ENCODE data around the gene RREB1. TPM values are rescaled to one million over a fixed set of nuclear protein-coding genes. Genes with fewer than 3 reads are reported as not detected.

The RREB1 gene
- total RNA-seq, 5 donors from 2014 or later (not counting 1 experiment from before 2014, with no cell fraction given), result 38.1 to 50.1 (median 39.6) TPM

DNA sequence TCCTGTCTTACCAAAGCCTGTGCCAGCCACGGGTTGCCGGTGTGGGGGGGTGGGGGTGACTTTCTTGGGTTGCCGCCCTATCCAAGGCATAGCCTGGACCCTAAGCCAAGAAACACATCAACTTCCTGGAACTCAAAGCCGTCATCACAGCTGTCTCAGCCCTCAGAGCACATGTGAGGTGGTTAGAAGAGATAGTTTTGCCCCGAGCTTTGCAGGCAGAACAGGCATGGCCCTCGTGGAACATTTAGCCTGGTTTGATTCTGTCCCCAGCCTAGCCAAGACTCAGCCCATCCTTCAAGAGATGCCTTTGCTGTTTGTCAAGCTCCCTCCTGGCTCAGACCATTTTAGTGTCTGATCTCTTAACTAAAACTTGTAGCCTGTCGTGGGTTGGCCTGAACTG is 64.9 kb downstream of the RREB1 start:
- CTCF ChIA-PET, result no interaction called here
- Mint-ChIP-seq H3K36me3 (peaks cover 6% of the 10 kb centered on the region), H3K4me3 (no peak overlapping the region), H3K9me3 (no peaks in the 10 kb centered on the region), H3K4me1 (peaks cover 30 to 43% (median 40%) of the 10 kb centered on the region in 3 donors), H3K27ac (no peak overlapping the region), H3K27me3 (no peaks in the 10 kb centered on the region)
- no peak for DNase-seq
- no peaks in the 10 kb centered on the region for H3K27me3 ChIP-seq (replicated peaks in 1 of 2; ENCODE audit: control insufficient read depth in 2 of 2, extremely low read depth in 1 of 2, insufficient read depth in 2 of 2, low read length in 1 of 2)
- 80% methylated on average over 3 of the region's 7 CpGs for WGBS (ENCODE audit: insufficient coverage)
- H3K9me3 ChIP-seq, result no peaks in the 10 kb centered on the region
- H3K4me1 ChIP-seq (ENCODE audit: control insufficient read depth in 1 of 2, extremely low read depth in 1 of 2, insufficient read depth in 2 of 2, low read length in 2 of 2), result peaks cover 6 to 17% of the 10 kb centered on the region in 2 experiments
- H3K4me3 ChIP-seq (ENCODE audit: control insufficient read depth in 1 of 2, extremely low read depth in 1 of 2, low read length in 1 of 2), result no peak overlapping the region
- H3K36me3 ChIP-seq (ENCODE audit: control insufficient read depth in 2 of 2, extremely low read depth in 1 of 2, insufficient read depth in 1 of 2, low read length in 1 of 2), result peaks cover 0 to 9% of the 10 kb centered on the region in 2 donors
- no peak overlapping the region for H3K27ac ChIP-seq (ENCODE audit: low read length)
- ATAC-seq (replicated peaks in 1 of 4), result no peak
- POLR2A ChIA-PET, result interaction anchor here in 1 of 2 donors (0.6 kb wide), 1 partner anchor 10 kb away, joined by 3 read pairs; no protein-coding TSS in a partner anchor

DNA sequence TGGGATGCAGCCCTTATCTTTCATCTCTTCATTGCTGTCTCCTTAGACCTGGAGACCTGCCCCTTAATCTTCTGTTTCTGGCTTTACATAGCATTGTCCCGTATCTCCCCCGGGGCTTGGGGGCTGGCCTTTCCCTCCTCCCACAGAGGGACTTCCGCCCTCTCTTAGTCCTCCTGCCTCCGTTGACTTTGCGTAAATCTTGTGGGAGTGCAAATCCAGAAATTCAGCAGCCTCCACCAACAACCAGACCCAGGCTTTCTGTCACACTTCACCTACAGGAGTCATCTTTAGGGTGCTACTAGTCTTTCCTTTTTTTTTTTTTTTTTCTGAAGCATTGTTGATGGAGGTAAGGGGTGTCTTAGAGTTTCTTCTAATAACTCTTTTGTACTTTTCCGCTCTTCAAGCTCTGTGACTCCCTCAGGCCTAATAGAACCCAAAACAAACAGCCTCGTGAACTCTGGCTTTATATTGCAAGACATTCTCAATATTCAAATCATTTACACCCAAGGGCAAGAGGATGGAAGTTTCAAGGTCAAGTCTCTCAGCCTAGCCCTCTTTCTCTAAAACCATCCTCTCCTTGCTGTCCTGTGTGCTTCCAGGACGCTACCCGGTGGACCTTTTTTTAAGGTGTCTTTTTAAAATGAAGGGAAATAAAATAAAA is 66.2 kb downstream of the RREB1 start:
- peaks cover 21 to 33% (median 31%) of the 10 kb centered on the region in 3 donors for H3K4me1 Mint-ChIP-seq
- H3K27ac Mint-ChIP-seq, result no peak overlapping the region
- Histone ChIP-seq H3K27me3 (replicated peaks in 1 of 2; ENCODE audit: control insufficient read depth in 2 of 2, extremely low read depth in 1 of 2, insufficient read depth in 2 of 2, low read length in 1 of 2) (no peaks in the 10 kb centered on the region), H3K36me3 (ENCODE audit: control insufficient read depth in 2 of 2, extremely low read depth in 1 of 2, insufficient read depth in 1 of 2, low read length in 1 of 2) (peaks cover 2 to 21% of the 10 kb centered on the region in 2 donors), H3K27ac (ENCODE audit: low read length) (no peak overlapping the region), H3K4me1 (ENCODE audit: control insufficient read depth in 1 of 2, extremely low read depth in 1 of 2, insufficient read depth in 2 of 2, low read length in 2 of 2) (peaks cover 4 to 16% of the 10 kb centered on the region in 2 experiments), H3K4me3 (ENCODE audit: control insufficient read depth in 1 of 2, extremely low read depth in 1 of 2, low read length in 1 of 2) (no peak overlapping the region), H3K9me3 (no peaks in the 10 kb centered on the region)
- H3K9me3 Mint-ChIP-seq, result no peaks in the 10 kb centered on the region
- H3K4me3 Mint-ChIP-seq, result no peak overlapping the region
- peaks cover 12% of the 10 kb centered on the region for H3K36me3 Mint-ChIP-seq
- no peaks in the 10 kb centered on the region for H3K27me3 Mint-ChIP-seq
- CTCF ChIA-PET, result interaction anchor here (0.6 to 0.7 kb wide), 3 partner anchors 14 to 1227 kb away, joined by 3 to 4 read pairs (median 3); no protein-coding TSS in a partner anchor
- WGBS (ENCODE audit: insufficient coverage), result 100% methylated on average over 3 of the region's 9 CpGs
- DNase-seq (no peak), ATAC-seq (replicated peaks in 1 of 4) (no peak)
- POLR2A ChIA-PET, result no interaction called here

DNA sequence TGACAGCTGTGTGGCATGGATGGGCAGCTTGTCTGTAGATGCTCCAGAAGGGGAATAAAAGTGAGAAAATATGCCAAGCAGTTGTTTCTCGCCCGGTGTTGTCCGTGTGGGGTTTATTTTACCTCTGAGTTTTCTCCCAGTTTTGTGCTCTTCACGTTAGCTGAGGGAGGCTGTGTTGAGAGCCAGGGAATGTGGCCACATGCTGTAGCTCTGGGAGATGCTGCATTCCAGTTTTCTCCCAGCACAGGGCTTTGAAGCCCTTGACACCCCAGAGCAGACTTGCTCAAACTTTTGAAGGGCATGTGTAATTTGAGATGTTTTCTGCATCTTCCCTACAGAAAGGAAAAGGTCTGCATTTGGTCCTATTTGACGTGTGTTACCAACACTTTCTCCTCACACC is 67.7 kb downstream of the RREB1 start:
- Histone ChIP-seq H3K9me3 (no peaks in the 10 kb centered on the region), H3K4me3 (ENCODE audit: control insufficient read depth in 1 of 2, extremely low read depth in 1 of 2, low read length in 1 of 2) (no peak overlapping the region), H3K36me3 (ENCODE audit: control insufficient read depth in 2 of 2, extremely low read depth in 1 of 2, insufficient read depth in 1 of 2, low read length in 1 of 2) (peaks cover 2 to 28% of the 10 kb centered on the region in 2 donors), H3K27ac (ENCODE audit: low read length) (no peak overlapping the region), H3K27me3 (replicated peaks in 1 of 2; ENCODE audit: control insufficient read depth in 2 of 2, extremely low read depth in 1 of 2, insufficient read depth in 2 of 2, low read length in 1 of 2) (no peaks in the 10 kb centered on the region), H3K4me1 (ENCODE audit: control insufficient read depth in 1 of 2, extremely low read depth in 1 of 2, insufficient read depth in 2 of 2, low read length in 2 of 2) (peaks cover 0 to 9% of the 10 kb centered on the region in 2 experiments)
- ChIA-PET CTCF (no interaction called here), POLR2A (no interaction called here)
- no peaks in the 10 kb centered on the region for H3K9me3 Mint-ChIP-seq
- H3K27me3 Mint-ChIP-seq, result no peaks in the 10 kb centered on the region
- no peak overlapping the region for H3K27ac Mint-ChIP-seq
- H3K36me3 Mint-ChIP-seq, result peaks cover 23% of the 10 kb centered on the region
- 100% methylated on average over 3 of the region's 5 CpGs for WGBS (ENCODE audit: insufficient coverage)
- H3K4me3 Mint-ChIP-seq, result no peak overlapping the region
- H3K4me1 Mint-ChIP-seq, result peaks cover 13 to 26% (median 23%) of the 10 kb centered on the region in 3 donors
- DNase-seq, result no peak
- ATAC-seq (replicated peaks in 1 of 4), result no peak

DNA sequence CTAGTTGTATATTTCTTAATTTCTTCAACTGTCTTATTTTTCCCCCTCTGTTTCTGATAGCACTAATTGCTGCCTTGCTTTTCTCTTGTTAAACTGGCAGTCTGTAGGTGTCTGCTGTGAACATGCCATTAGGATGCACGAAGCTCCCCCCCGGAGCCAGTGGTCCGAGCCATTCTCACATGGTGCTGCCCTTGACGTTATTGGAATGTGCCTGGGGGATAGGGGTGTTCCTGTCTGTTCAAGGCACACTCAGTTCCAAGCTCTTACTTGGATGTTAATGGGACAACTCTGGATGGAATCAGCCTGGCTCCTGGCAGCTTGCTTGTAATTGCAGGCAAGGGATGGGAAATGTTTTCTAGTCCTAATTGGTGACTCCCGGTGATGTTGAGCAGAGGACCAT is 68.4 kb downstream of the RREB1 start:
- peaks cover 7 to 20% (median 18%) of the 10 kb centered on the region in 3 donors for H3K4me1 Mint-ChIP-seq
- no peak for DNase-seq

DNA sequence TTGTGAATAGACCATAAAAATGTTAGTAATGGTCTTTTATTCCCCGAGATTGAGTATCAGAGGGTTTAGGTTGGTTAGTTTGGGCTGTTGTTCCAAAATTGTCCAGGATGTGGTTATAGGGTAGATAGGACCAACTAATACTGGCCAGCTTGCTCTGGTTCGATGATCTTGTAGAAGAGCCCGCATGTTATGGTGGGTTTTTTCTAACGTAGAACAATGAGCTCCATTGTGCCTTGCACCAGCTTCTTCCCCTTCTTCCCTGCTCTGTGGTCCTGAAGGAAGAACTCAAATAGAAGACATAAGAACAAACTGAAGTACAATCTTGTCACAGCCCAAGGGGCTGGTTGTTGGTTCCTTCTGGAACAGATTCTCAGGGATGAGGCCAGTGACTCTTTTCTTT is 70.5 kb downstream of the RREB1 start:
- CTCF ChIA-PET, result interaction anchor here in 1 of 2 donors (1.0 kb wide), 1 partner anchor 9 kb away, joined by 3 read pairs; no protein-coding TSS in a partner anchor
- no peaks in the 10 kb centered on the region for H3K9me3 ChIP-seq
- Mint-ChIP-seq H3K27ac (no peak overlapping the region), H3K4me3 (no peak overlapping the region), H3K9me3 (no peaks in the 10 kb centered on the region), H3K27me3 (no peaks in the 10 kb centered on the region), H3K4me1 (peaks cover 5 to 12% (median 5%) of the 10 kb centered on the region in 3 donors), H3K36me3 (peaks cover 47% of the 10 kb centered on the region)
- peaks cover 9 to 51% of the 10 kb centered on the region in 2 donors for H3K36me3 ChIP-seq (ENCODE audit: control insufficient read depth in 2 of 2, extremely low read depth in 1 of 2, insufficient read depth in 1 of 2, low read length in 1 of 2)
- H3K27me3 ChIP-seq (replicated peaks in 1 of 2; ENCODE audit: control insufficient read depth in 2 of 2, extremely low read depth in 1 of 2, insufficient read depth in 2 of 2, low read length in 1 of 2), result no peaks in the 10 kb centered on the region
- no peak overlapping the region for H3K27ac ChIP-seq (ENCODE audit: low read length)
- DNase-seq, result no peak
- H3K4me1 ChIP-seq (ENCODE audit: control insufficient read depth in 1 of 2, extremely low read depth in 1 of 2, insufficient read depth in 2 of 2, low read length in 2 of 2), result no peaks in the 10 kb centered on the region
- POLR2A ChIA-PET, result no interaction called here
- no peak overlapping the region for H3K4me3 ChIP-seq (ENCODE audit: control insufficient read depth in 1 of 2, extremely low read depth in 1 of 2, low read length in 1 of 2)
- 100% methylated on average over 1 of the region's 4 CpGs for WGBS (ENCODE audit: insufficient coverage)
- no peak for ATAC-seq (replicated peaks in 1 of 4)

More for the DNA sequence above, 68.4 kb downstream of the RREB1 start:
- H3K4me1 ChIP-seq (ENCODE audit: control insufficient read depth in 1 of 2, extremely low read depth in 1 of 2, insufficient read depth in 2 of 2, low read length in 2 of 2), result peaks cover 0 to 4% of the 10 kb centered on the region in 2 experiments
- H3K4me3 ChIP-seq (ENCODE audit: control insufficient read depth in 1 of 2, extremely low read depth in 1 of 2, low read length in 1 of 2), result no peak overlapping the region
- H3K4me3 Mint-ChIP-seq, result no peak overlapping the region
- H3K9me3 Mint-ChIP-seq, result no peaks in the 10 kb centered on the region
- no peak overlapping the region for H3K27ac ChIP-seq (ENCODE audit: low read length)
- H3K36me3 Mint-ChIP-seq, result peaks cover 31% of the 10 kb centered on the region
- no peaks in the 10 kb centered on the region for H3K27me3 ChIP-seq (replicated peaks in 1 of 2; ENCODE audit: control insufficient read depth in 2 of 2, extremely low read depth in 1 of 2, insufficient read depth in 2 of 2, low read length in 1 of 2)
- CTCF ChIA-PET, result interaction anchor here in 1 of 2 donors (0.5 kb wide), 1 partner anchor 44 kb away, joined by 3 read pairs; no protein-coding TSS in a partner anchor
- WGBS (ENCODE audit: insufficient coverage), result 92% methylated on average over 2 of the region's 5 CpGs
- peaks cover 6 to 36% of the 10 kb centered on the region in 2 donors for H3K36me3 ChIP-seq (ENCODE audit: control insufficient read depth in 2 of 2, extremely low read depth in 1 of 2, insufficient read depth in 1 of 2, low read length in 1 of 2)
- ATAC-seq (replicated peaks in 1 of 4), result no peak
- no peak overlapping the region for H3K27ac Mint-ChIP-seq
- no peaks in the 10 kb centered on the region for H3K9me3 ChIP-seq
- no peaks in the 10 kb centered on the region for H3K27me3 Mint-ChIP-seq
- POLR2A ChIA-PET, result no interaction called here

DNA sequence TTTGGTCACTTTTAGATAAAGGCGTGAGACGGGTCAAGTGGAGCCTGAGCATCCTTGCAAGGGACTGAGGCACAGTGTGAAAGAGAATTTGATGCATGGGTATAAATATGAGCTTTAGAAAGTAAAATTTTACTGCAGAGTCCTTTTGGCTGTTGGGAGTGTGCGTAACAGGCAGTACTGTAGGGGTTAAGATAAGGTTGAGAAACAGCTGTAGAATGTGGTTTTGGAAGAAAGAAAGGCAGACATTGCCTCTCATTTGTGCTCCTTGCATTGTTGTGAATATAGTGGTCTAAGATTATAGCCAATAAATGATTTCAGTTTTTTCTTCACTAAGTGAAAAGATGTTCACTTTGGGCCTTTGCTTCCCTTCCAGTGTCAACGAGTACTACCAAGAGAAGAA is 73.0 kb downstream of the RREB1 start:
- H3K9me3 Mint-ChIP-seq, result no peaks in the 10 kb centered on the region
- no peak overlapping the region for H3K27ac Mint-ChIP-seq
- CTCF ChIA-PET, result no interaction called here

More for the DNA sequence above, 73.0 kb downstream of the RREB1 start:
- H3K36me3 Mint-ChIP-seq, result peaks cover 56% of the 10 kb centered on the region
- DNase-seq (no peak), ATAC-seq (replicated peaks in 1 of 4) (no peak)
- H3K27ac ChIP-seq (ENCODE audit: low read length), result no peak overlapping the region
- POLR2A ChIA-PET, result no interaction called here
- H3K9me3 ChIP-seq, result no peaks in the 10 kb centered on the region
- no peaks in the 10 kb centered on the region for H3K27me3 Mint-ChIP-seq
- no peaks in the 10 kb centered on the region for H3K27me3 ChIP-seq (replicated peaks in 1 of 2; ENCODE audit: control insufficient read depth in 2 of 2, extremely low read depth in 1 of 2, insufficient read depth in 2 of 2, low read length in 1 of 2)
- H3K4me1 ChIP-seq (ENCODE audit: control insufficient read depth in 1 of 2, extremely low read depth in 1 of 2, insufficient read depth in 2 of 2, low read length in 2 of 2), result no peaks in the 10 kb centered on the region
- WGBS (ENCODE audit: insufficient coverage), result 100% methylated on average over 3 of the region's 4 CpGs
- H3K4me3 ChIP-seq (ENCODE audit: control insufficient read depth in 1 of 2, extremely low read depth in 1 of 2, low read length in 1 of 2), result no peak overlapping the region
- peaks cover 13 to 68% of the 10 kb centered on the region in 2 donors for H3K36me3 ChIP-seq (ENCODE audit: control insufficient read depth in 2 of 2, extremely low read depth in 1 of 2, insufficient read depth in 1 of 2, low read length in 1 of 2)
- H3K4me1 Mint-ChIP-seq, result peaks cover 0 to 5% (median 4%) of the 10 kb centered on the region in 3 donors
- no peak overlapping the region for H3K4me3 Mint-ChIP-seq

Data from T-cell (primary cell).